ENCODE data around the gene FBXO41.

DNA sequence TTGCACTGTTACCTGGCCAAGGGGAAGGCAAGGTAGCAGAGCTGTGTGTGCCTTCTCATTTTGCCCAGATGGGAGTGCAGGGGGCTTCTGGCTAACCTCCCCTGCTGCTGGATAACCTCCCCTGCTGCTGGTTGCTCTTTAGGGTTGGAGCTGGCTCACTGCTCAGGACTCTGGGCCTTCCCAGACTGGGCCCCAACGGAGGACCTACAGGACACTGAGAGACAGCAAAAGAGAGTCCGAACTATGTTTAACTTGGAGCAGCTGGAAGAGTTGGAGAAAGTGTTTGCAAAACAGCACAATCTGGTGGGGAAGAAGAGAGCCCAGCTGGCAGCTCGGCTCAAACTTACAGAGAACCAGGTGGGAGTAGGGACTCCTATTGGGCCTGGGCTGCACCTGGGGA, 76.0 kb downstream of the FBXO41 start:
- no peak for TF ChIP-seq EZH2phosphoT487 (IDR thresholded peaks at IDR 0.05; ENCODE audit: borderline replicate concordance, low read depth, low read length)
- TF ChIP-seq, protein P1, sequence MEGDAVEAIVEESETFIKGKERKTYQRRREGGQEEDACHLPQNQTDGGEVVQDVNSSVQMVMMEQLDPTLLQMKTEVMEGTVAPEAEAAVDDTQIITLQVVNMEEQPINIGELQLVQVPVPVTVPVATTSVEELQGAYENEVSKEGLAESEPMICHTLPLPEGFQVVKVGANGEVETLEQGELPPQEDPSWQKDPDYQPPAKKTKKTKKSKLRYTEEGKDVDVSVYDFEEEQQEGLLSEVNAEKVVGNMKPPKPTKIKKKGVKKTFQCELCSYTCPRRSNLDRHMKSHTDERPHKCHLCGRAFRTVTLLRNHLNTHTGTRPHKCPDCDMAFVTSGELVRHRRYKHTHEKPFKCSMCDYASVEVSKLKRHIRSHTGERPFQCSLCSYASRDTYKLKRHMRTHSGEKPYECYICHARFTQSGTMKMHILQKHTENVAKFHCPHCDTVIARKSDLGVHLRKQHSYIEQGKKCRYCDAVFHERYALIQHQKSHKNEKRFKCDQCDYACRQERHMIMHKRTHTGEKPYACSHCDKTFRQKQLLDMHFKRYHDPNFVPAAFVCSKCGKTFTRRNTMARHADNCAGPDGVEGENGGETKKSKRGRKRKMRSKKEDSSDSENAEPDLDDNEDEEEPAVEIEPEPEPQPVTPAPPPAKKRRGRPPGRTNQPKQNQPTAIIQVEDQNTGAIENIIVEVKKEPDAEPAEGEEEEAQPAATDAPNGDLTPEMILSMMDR (conservative IDR thresholded peaks at IDR 0.05; ENCODE audit: low read length), result no peak

Data from OCI-LY7 (cell line).